K562 (cell line): Measurements from ENCODE around the gene KCNQ5. TPM values are rescaled to one million over a fixed set of nuclear protein-coding genes. Genes with fewer than 3 reads are reported as not detected.

Experiments used
- ATAC-seq: fragments of 200-7000 bp; cut with Tn5 transposase; 3 replicates; pipeline ENCODE4 v1.9.1; 2020; ENCODE audit warnings: moderate library complexity
- BruUV-seq: library from RNA; stranded (reverse); fragments of 400-500 nt; replicated peaks from 2 replicates; lab custom pipeline; 2021; lab: Mats Ljungman, UMichigan
- CTCF ChIA-PET: fragments of 300-600 bp; formaldehyde crosslinking; extraction: SDS; loops from one replicate; lab custom pipeline; 2021; ENCODE audit warnings: low intra/inter-chr PET ratio; lab: Yijun Ruan, JAX
- POLR2A ChIA-PET: fragments of 300-600, 350-650 bp; sonication (Branson Sonifier 250); formaldehyde crosslinking; extraction: SDS; loops from one replicate; lab custom pipeline; 2021; ENCODE audit warnings: antibody characterized with exemption, inconsistent platforms; lab: Yijun Ruan, JAX
- DNase-seq, 4 experiments: peaks; one replicate each; pipeline versions ENCODE4 v3.0.0 to v3.0.0-alpha.2; 2011 to 2018; ENCODE audit warnings: low spot score in 3 of 4, mixed read lengths in 3 of 4; ENCODE audit errors: extremely low read depth in 1 of 4
- FAIRE-seq: peaks from 2 replicates; lab custom pipeline; 2011; peaks lifted over from hg19 to GRCh38; lab: Jason Lieb, UNC
- H2AFZ ChIP-seq: 2 replicates; pipeline ENCODE4 v1.6.0; 2011; ENCODE audit warnings: low read depth, low read length, control low read depth, inconsistent platforms
- H3K27ac ChIP-seq: fragments of 200-600 bp; 3 replicates; pipeline ENCODE4 v1.8.0; 2011; ENCODE audit warnings: low read depth, mild to moderate bottlenecking, control low read depth, inconsistent platforms, low read length, moderate library complexity, mixed read lengths; ENCODE audit errors: extremely low read depth
- H3K27me3 ChIP-seq, 2 experiments: fragments of 300-600 bp in 1 of 2; 2 replicates in 1 of 2; 3 replicates in 1 of 2; pipeline versions ENCODE4 v1.6.0 to v1.8.0; 2011; ENCODE audit warnings: inconsistent platforms in 2 of 2, low read length in 2 of 2, mild to moderate bottlenecking in 1 of 2, mixed read lengths in 1 of 2, moderate library complexity in 1 of 2; ENCODE audit not compliant: control insufficient read depth in 2 of 2, insufficient read depth in 2 of 2
- H3K36me3 ChIP-seq: fragments of 300-600 bp; 3 replicates; pipeline ENCODE4 v1.8.0; 2011; ENCODE audit warnings: mild to moderate bottlenecking, low read length, inconsistent platforms; ENCODE audit not compliant: control insufficient read depth, insufficient read depth
- H3K4me1 ChIP-seq, 2 experiments: fragments of 200-600 bp in 1 of 2; replicated peaks in 1 of 2; 2 replicates in 1 of 2; 3 replicates in 1 of 2; pipeline versions ENCODE4 v1.5.1 to v1.8.0; 2011; ENCODE audit warnings: inconsistent platforms in 2 of 2, low read length in 2 of 2, mild to moderate bottlenecking in 1 of 2, mixed read lengths in 1 of 2, moderate library complexity in 1 of 2; ENCODE audit not compliant: control insufficient read depth in 2 of 2, insufficient read depth in 2 of 2
- H3K4me2 ChIP-seq: 2 replicates; pipeline ENCODE4 v1.6.1; 2011; ENCODE audit warnings: low read length, control low read depth, inconsistent platforms, mixed read lengths; ENCODE audit not compliant: insufficient read depth
- H3K4me3 ChIP-seq: fragments of 200-600 bp; sonication (generic), shearing (Covaris generic); 2 replicates; pipeline ENCODE4 v1.5.1; 2016; ENCODE audit warnings: control low read depth, inconsistent platforms
- H3K79me2 ChIP-seq: fragments of 200-600 bp; 3 replicates; pipeline ENCODE4 v1.8.0; 2011; ENCODE audit warnings: low read length, inconsistent platforms; ENCODE audit not compliant: control insufficient read depth, insufficient read depth
- H3K9ac ChIP-seq, 2 experiments: 2 replicates each; pipeline versions ENCODE4 v1.6.0 to v1.6.1; 2011; ENCODE audit warnings: low read depth in 2 of 2, low read length in 2 of 2, control low read depth in 1 of 2, inconsistent platforms in 1 of 2, mild to moderate bottlenecking in 1 of 2, mixed read lengths in 1 of 2; ENCODE audit not compliant: insufficient read depth in 1 of 2
- H3K9me1 ChIP-seq: one replicate; pipeline ENCODE4 v1.6.0; 2011; ENCODE audit warnings: inconsistent platforms, mild to moderate bottlenecking, low read length, moderate library complexity; ENCODE audit not compliant: control insufficient read depth, insufficient read depth
- H3K9me3 ChIP-seq: replicated peaks from 2 replicates; pipeline ENCODE4 v1.5.1; 2011; ENCODE audit warnings: low read depth, low read length, inconsistent platforms; ENCODE audit not compliant: control insufficient read depth, insufficient read depth
- H4K20me1 ChIP-seq: replicated peaks from 2 replicates; pipeline ENCODE4 v1.6.1; 2011; ENCODE audit warnings: low read length, inconsistent platforms, mixed read lengths; ENCODE audit not compliant: control insufficient read depth, insufficient read depth
- FOXA3 ChIP-seq, 2 experiments: fragments of 450-650 bp in 1 of 2; sonication (generic) in 1 of 2; formaldehyde crosslinking; IDR thresholded peaks in 1 of 2; conservative IDR thresholded peaks in 1 of 2; 2 replicates each; pipeline versions ENCODE4 v1.4.0 to v1.8.0; 2020 to 2022; ENCODE audit warnings: mild to moderate bottlenecking in 2 of 2, missing genetic modification reagents in 1 of 2
- MYC ChIP-seq, 2 experiments: fragments of 250-450 bp in 1 of 2; sonication (Bioruptor Pico) in 1 of 2; IDR thresholded peaks; 2 replicates each; pipeline versions ENCODE4 v1.5.1 to v1.6.1; 2012 to 2021; ENCODE audit warnings: low read depth in 2 of 2, borderline replicate concordance in 1 of 2, improper control_type of control experiment in 1 of 2, low read length in 1 of 2, mild to moderate bottlenecking in 1 of 2, moderate library complexity in 1 of 2
- MYNN ChIP-seq, 2 experiments: sonication (generic); formaldehyde crosslinking in 1 of 2; IDR thresholded peaks; 2 replicates each; pipeline versions ENCODE4 v1.5.0 to v1.6.1; 2016 to 2020; ENCODE audit warnings: antibody characterized with exemption in 1 of 2, missing genetic modification reagents in 1 of 2
- PHF20 ChIP-seq: fragments of 450-650 bp; IDR thresholded peaks from 2 replicates; pipeline ENCODE4 v1.6.1; 2018; ENCODE audit not compliant: partially characterized antibody
- RNF219 ChIP-seq: fragments of 250-450 bp; sonication (Bioruptor Pico); IDR thresholded peaks from 2 replicates; pipeline ENCODE4 v1.5.0; 2022; ENCODE audit warnings: mild to moderate bottlenecking
- SAFB2 ChIP-seq: fragments of 200-400 bp; formaldehyde crosslinking; IDR thresholded peaks from 2 replicates; pipeline ENCODE4 v1.6.1; 2018; ENCODE audit warnings: borderline replicate concordance, low read length, low read depth, moderate library complexity; ENCODE audit not compliant: severe bottlenecking
- XRCC3 ChIP-seq: fragments of 450-650 bp; IDR thresholded peaks from 2 replicates; pipeline ENCODE4 v1.6.1; 2017; ENCODE audit warnings: mild to moderate bottlenecking, moderate library complexity
- ZBTB11 ChIP-seq, 3 experiments: fragments of 200-800 bp in 1 of 3; fragments of 250-450 bp in 1 of 3; fragments of 450-650 bp in 1 of 3; sonication (Bioruptor Pico) in 1 of 3; sonication (Bioruptor generic) in 1 of 3; formaldehyde crosslinking in 1 of 3; IDR thresholded peaks; 2 replicates each; pipeline versions ENCODE4 v1.6.1 to v1.8.0; 2016 to 2022; ENCODE audit warnings: mild to moderate bottlenecking in 2 of 3, missing genetic modification characterization in 2 of 3, missing compliant biosample characterization in 1 of 3, moderate library complexity in 1 of 3
- ZNF280B ChIP-seq: fragments of 250-450 bp; sonication (Bioruptor Pico); IDR thresholded peaks from 2 replicates; pipeline ENCODE4 v1.5.1; 2021; ENCODE audit warnings: mild to moderate bottlenecking
- in situ Hi-C: fragments of 300-500 bp; cut with MboI; formaldehyde crosslinking; loops from 4 replicates; pipeline ENCODE4 v1.15.0; 2018; ENCODE audit warnings: inconsistent platforms, mixed read lengths
- intact Hi-C: fragments of 100-400 bp; cut with micrococcal nuclease; formaldehyde crosslinking; loops from 2 replicates; pipeline ENCODE4 v1.14.2; 2022
- polyA plus RNA-seq, 8 experiments: library from polyadenylated mRNA; depleted of rRNA in 4 of 8; stranded (reverse) in 5 of 8; unstranded in 3 of 8; fragments of >200 nt; fragmentation: Nextera tagmentation in 2 of 8; fragmentation: Illumina TruSeq in 1 of 8; extraction: Ambion mirVana in 2 of 8; extraction: Trizol in 1 of 8; gene quantifications; 2 replicates each; pipeline versions ENCODE4 v1.2.1 to v1.2.3, GENCODE V29; 2011 to 2014; ENCODE audit warnings: inconsistent platforms in 1 of 8, missing spikeins in 1 of 8
- total RNA-seq, 7 experiments: library from RNA; depleted of rRNA in 6 of 7; stranded (reverse); fragments of >200 nt in 6 of 7; fragmentation: Illumina TruSeq in 2 of 7; extraction: Trizol in 2 of 7; gene quantifications; 2 replicates each; pipeline versions ENCODE4 v1.2.1 to v1.2.3, GENCODE V29; 2011 to 2021; ENCODE audit warnings: low replicate concordance in 1 of 7

KCNQ5 gene
- total and polyA plus RNA-seq, 9 of the 15 experiments (the other 6 are each of a cell fraction or from before 2014, with no cell fraction given), result 0.31 to 5.9 (median 2.6) TPM

- POLR2A ChIA-PET, result no interaction called here
- no peaks in the 10 kb centered on the region for H3K36me3 ChIP-seq
- DNase-seq, result no peak
- no peak overlapping the region for H3K27ac ChIP-seq
- CTCF ChIA-PET, result no interaction called here
- peaks cover 5% of the 10 kb centered on the region; the same call in 1 of the 3 replicates for H3K79me2 ChIP-seq
- no peak for ATAC-seq
- no peaks in the 10 kb centered on the region for H3K27me3 ChIP-seq
- no peak overlapping the region for H3K9ac ChIP-seq
- H3K9me3 ChIP-seq, result no peaks in the 10 kb centered on the region
- no peak for TF ChIP-seq MYC (IDR thresholded peaks at IDR 0.05; ENCODE audit: low read depth, low read length)
- no peak for TF ChIP-seq MYC (CRISPR knock-in tag; IDR thresholded peaks at IDR 0.05; ENCODE audit: borderline replicate concordance, low read depth)
- no peak for TF ChIP-seq MYNN (IDR thresholded peaks at IDR 0.05)
- no peak for TF ChIP-seq MYNN (CRISPR knock-in tag; IDR thresholded peaks at IDR 0.05)
- no peak for TF ChIP-seq SAFB2
- no peak for TF ChIP-seq ZNF280B
- TF ChIP-seq XRCC3, result no peak
- TF ChIP-seq ZBTB11 (CRISPR knock-in tag; IDR thresholded peaks at IDR 0.05), result no peak
- TF ChIP-seq PHF20, result no peak
- no peak for TF ChIP-seq RNF219
- TF ChIP-seq FOXA3 (CRISPR knock-in tag; conservative IDR thresholded peaks at IDR 0.05 in 1 of 2, IDR thresholded peaks at IDR 0.05 in 1 of 2), result no peak
- peaks cover 0 to 4% of the 10 kb centered on the region in 2 experiments; a peak in 2 of 5 replicates for H3K4me1 ChIP-seq
- no TSS peak for BruUV-seq
- no peak overlapping the region for H2AFZ ChIP-seq
- H4K20me1 ChIP-seq, result no peaks in the 10 kb centered on the region
- intact Hi-C loops (no loop called here), in situ Hi-C loops (no loop called here)
- no peaks in the 10 kb centered on the region for H3K9me1 ChIP-seq
- no peak for FAIRE-seq
- H3K4me3 ChIP-seq, result no peak overlapping the region
- H3K4me2 ChIP-seq, result no peak overlapping the region
Observed at GRCh38 chr6:72631480-72631879, 9.6 kb downstream of the KCNQ5 start.
